ENCODE results near the gene ROPN1L.
"Not testable (repeated sequence)": the region's sequence is repeated elsewhere in the genome, so short reads cannot be mapped to it uniquely, and the experiment has no call there.

Gene ROPN1L

GRCh38 chr5:10494497-10494896 lies 52.8 kb downstream of the ROPN1L start:
- DNase-seq (ENCODE audit: extremely low spot score, insufficient read length, low read depth); FAIRE-seq: not testable (repeated sequence)

- DNase-seq (ENCODE audit: extremely low spot score, insufficient read length, low read depth) (no peak), FAIRE-seq (no peak)
These were observed 55.9 kb downstream of the ROPN1L start for GRCh38 chr5:10497554-10497953.

GRCh38 chr5:10498350-10498749 lies 56.7 kb downstream of the ROPN1L start:
- DNase-seq (ENCODE audit: extremely low spot score, insufficient read length, low read depth) (no peak), FAIRE-seq (no peak)

DNA sequence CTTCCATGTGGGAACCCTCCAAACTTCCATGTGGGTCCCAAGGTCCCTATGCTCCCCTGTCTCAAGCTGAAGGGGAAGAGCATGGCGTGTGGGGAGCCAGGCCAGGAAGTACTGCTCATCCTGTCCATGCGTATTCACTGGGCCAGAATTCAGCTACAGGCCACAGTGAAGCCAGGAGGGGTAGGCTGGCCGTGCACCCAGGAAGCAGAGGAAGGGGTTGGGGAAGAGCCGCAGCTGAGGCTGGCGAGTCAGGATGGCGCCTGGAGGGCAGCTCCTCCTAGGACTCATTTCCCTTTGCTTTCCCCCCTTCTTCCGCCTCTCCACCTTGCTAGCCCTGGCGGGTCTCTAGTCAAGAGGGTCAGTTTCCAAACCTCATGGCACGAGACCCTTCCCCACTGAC lies 57.4 kb downstream of the ROPN1L start:
- FAIRE-seq (no peak), DNase-seq (ENCODE audit: extremely low spot score, insufficient read length, low read depth) (no peak)

DNA sequence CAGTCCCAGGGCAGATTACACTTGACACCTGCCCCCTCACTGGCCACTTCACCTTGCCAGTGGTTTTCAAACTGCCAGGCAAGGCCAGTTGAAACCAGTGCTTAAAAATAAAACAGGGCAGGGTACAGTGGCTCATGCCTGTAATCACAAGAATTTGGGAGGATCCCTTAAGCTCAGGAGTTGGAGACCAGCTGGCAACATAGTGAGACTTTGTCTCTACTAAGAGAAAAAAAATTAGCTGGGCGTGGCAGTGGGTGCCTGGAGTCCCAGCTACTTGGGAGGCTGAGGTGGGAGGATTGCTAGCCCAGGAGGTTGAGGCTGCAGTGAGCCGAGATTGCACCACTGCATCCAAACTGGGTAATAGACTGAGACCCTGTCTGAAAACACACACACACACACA lies 58.1 kb downstream of the ROPN1L start:
- DNase-seq (ENCODE audit: extremely low spot score, insufficient read length, low read depth) (no peak), FAIRE-seq (no peak)

- DNase-seq (ENCODE audit: extremely low spot score, insufficient read length, low read depth) (no peak), FAIRE-seq (no peak)
These were observed 59.0 kb downstream of the ROPN1L start for GRCh38 chr5:10500669-10501068.

DNA sequence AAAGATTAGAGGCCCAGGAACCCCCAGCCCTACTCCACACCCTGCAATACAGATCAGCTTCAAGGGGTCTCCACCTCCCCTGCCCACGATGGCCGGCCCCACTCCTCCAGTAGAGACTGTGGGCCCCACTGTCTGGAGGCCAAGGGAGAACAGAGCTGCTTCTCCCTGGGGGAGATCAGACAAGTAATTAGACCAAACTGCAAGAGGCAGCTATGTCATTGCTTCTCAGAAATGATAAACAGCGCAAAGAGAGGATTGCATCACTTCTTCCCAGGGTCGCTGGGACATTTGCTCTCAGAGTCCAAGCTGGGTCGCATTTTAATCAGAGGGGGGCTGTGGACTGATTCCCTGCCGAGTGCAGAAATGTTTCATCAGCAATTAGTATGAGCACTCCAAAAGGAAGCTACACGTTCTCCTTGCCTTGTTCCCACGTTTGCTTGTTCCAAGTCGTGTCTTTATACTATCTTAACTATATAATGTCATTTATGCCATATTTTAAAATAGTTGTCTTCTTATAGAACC lies 59.9 kb downstream of the ROPN1L start:
- FAIRE-seq (no peak), DNase-seq (ENCODE audit: extremely low spot score, insufficient read length, low read depth) (no peak)

DNA sequence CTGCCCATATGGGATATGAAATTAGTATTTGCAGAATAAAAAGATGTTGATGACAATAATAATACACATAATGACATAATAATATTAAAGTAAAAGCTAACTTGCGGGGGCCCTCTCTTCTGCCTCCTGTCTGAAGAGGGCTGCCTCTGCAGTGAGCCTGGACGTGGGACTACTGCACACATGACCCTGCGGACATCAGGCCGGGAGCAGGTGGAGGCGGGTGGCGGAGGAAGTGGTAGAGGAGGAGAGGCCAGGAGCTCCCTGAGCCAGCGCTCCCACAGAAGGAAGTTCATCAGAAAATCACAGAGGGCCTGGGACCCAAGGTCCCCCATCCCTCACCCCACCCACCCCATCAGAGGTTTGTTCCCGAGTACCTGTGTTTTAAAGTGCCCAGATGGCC lies 60.5 kb downstream of the ROPN1L start:
- FAIRE-seq, result no peak

DNA sequence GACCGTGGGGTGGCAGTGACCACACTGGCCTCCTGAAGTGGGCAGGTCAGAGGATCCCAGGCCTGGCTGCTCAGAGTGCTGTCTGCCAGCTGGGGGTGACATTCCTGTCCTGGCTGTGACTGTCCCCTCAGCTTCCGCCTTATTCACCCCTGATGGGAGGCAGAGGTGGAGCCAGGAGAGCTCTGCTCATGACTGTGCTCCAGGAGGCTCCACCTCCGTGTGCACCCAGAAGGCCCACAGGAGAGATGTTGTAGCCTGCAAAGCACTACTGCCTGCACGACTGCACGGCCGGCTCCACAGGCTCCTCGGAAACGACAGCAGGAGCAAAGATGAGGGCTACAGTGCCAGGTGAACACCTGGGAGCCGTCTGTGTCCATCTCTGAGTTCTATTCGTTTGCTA lies 60.9 kb downstream of the ROPN1L start:
- FAIRE-seq, result no peak

More for the DNA sequence above, 60.5 kb downstream of the ROPN1L start:
- no peak for DNase-seq (ENCODE audit: extremely low spot score, insufficient read length, low read depth)

GRCh38 chr5:10503321-10503720 lies 61.6 kb downstream of the ROPN1L start:
- DNase-seq (ENCODE audit: extremely low spot score, insufficient read length, low read depth) (no peak), FAIRE-seq (no peak)

More for the DNA sequence above, 60.9 kb downstream of the ROPN1L start:
- DNase-seq (ENCODE audit: extremely low spot score, insufficient read length, low read depth), result no peak

DNA sequence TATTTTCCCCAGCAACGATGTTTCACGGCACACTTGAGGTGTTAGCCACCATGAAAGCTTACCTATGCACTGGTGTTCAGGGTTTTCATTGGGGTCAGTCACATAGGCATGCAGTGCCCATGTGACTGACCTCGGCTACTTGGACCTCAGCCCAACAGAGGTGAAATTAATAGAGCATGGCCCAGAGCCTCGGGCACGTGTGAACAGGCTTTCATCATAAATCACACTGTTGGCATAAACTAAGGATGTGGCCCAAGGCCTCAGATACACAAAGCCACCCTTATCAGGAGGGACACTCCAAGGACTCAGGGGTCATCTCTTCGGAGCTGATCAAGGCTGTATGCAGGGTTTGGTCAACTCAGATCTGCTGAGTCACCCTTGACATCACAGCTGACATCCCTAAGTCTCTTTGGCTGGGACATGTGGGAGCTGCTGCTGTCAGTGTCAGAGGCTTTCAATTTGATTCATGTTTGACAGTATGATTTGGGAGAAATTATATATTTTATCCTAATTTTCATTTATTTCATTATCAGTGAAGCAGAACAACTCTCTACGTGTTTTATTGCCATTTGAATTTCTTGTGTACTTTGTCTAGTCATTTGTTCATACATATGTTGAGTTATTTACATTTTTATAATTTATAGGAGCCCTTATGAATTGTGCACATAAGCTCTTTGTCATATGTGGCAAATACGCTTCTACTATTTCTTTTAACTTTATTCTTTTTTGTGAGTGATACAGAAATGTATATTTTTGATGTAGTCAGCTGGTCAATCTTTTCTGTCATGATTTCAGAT lies 62.5 kb downstream of the ROPN1L start:
- DNase-seq (ENCODE audit: extremely low spot score, insufficient read length, low read depth) (no peak), FAIRE-seq (no peak)

- no peak for FAIRE-seq
- DNase-seq (ENCODE audit: extremely low spot score, insufficient read length, low read depth), result no peak
These were observed 63.9 kb downstream of the ROPN1L start for GRCh38 chr5:10505517-10506095.

- FAIRE-seq, result no peak
- no peak for DNase-seq (ENCODE audit: extremely low spot score, insufficient read length, low read depth)
These were observed 64.9 kb downstream of the ROPN1L start for GRCh38 chr5:10506535-10506934.

DNA sequence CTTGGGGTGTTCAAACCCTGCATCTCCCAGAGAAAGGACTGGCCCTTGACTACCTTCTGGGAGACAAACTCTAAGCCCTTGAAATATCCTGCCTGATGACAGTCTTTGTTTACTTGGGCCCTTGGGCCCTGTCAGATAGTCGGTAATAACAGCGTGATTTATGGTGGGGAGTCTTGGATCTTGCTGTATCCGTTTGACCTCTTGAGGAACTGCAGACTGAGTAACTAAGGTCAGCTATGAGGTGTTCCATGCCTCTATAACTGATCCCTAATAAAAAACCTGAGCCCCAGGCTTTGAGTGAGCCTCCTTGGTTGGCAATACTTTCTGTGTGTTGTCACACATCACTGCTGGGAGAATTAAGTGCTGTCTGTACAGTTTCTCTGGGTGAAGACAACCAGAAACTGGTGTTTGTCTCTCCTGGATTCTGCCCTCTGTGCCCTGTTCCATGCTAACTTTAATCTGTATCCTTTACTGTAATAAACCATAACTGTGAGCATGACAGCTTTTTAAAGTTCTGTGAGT lies 66.0 kb downstream of the ROPN1L start:
- FAIRE-seq, result no peak

DNA sequence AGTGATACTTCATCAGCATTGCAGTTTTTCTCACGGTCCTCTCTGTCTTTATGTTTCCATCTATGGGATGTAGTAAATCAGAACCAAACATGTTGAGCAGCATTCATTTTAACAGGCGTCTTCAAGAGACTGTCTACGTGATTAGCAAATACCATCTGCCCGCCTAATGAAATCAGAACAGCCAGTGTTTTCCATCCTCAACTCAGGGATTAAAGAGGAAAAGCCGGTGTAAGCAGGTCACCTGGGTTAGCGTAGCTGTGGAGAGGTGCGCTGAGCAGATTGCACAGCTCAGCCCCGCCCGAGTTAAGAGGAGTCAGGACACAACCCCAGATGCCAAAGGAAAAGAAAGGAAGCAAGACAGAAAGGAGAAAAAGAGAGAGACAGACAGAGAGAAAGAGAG lies 67.9 kb downstream of the ROPN1L start:
- FAIRE-seq, result no peak
- DNase-seq (ENCODE audit: extremely low spot score, insufficient read length, low read depth), result no peak

More for the DNA sequence above, 66.0 kb downstream of the ROPN1L start:
- DNase-seq (ENCODE audit: extremely low spot score, insufficient read length, low read depth), result no peak

- DNase-seq (ENCODE audit: extremely low spot score, insufficient read length, low read depth), result no peak
- no peak for FAIRE-seq
These were observed 70.3 kb downstream of the ROPN1L start for GRCh38 chr5:10511741-10512640.

DNA sequence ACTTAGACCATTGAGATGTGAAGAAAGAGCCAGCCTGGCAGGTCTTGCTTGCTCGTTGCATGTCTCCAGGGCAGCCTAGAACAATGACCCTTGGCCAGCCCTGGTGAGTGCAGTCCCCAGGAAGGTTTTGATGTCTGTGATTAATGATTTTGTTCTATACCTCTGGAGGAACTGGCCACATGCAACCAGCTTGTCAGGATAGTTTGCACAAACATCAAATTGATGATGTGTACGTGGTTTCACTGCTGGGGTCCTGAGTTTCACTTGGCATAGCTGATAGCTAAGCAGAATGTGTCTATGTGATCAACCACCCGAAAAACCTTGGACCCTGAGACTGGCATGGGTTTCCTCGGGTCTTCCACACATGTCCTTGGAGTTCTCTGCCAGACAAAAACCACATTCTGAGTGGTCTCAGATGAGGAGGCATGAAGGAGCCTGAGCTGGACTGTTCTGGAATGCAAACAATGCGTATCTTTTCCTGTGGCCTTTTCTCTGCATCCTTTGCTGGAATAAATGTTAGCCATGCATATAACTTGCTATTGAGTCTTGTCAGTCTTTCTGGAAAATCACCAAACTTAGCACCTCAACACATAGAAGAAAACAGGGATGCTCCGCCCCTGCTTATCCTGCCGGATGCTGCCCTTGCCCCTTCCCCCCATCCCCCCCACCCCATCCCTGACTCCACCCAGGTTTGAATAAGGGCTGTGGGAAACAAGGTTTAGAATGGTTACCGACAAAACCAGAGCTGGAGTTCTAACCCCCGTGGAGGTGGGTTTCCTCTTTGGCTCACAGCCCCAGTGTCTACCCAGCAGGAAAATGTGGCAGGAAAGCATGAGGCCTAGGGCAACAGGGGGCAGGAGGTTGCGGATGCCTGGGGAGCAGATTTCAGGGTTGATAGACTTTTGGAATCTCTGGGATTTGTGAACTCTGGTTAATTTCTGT lies 72.1 kb downstream of the ROPN1L start:
- DNase-seq (ENCODE audit: extremely low spot score, insufficient read length, low read depth), result no peak

DNA sequence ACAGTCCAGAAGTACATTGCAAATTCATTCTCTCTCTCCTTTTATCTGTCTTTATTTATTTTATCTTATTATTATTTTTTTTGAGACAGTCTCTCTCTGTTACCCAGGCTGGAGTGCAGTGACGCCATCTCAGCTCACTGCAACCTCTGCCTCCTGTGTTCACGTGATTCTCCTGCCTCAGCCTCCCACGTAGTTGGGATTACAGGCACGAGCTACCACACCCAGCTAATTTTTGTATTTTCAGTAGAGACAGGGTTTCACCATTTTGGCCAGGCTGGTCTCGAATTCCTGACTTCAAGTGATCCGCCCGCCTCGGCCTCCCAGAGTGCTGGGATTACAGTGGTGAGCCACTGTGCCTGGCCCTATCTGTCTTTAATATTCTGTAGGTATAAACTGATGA lies 72.9 kb downstream of the ROPN1L start:
- not testable (repeated sequence) for DNase-seq (ENCODE audit: extremely low spot score, insufficient read length, low read depth); FAIRE-seq

More for the DNA sequence above, 72.1 kb downstream of the ROPN1L start:
- FAIRE-seq, result no peak

Measured in GM18507 (cell line).